DOHH2 (cell line): ENCODE measurements around the gene HYOU1.

Experiments
- CTCF ChIP-seq: fragments of 200-600 bp; sonication (generic); IDR thresholded peaks from one replicate; pipeline ENCODE4 v1.5.1; 2014; ENCODE audit warnings: antibody characterized with exemption, mild to moderate bottlenecking, low read depth, low read length; ENCODE audit not compliant: poor library complexity, severe bottlenecking
- EZH2phosphoT487 ChIP-seq: fragments of 200-600 bp; sonication (generic); IDR thresholded peaks from 2 replicates; pipeline ENCODE4 v1.6.1; 2017; ENCODE audit warnings: borderline replicate concordance, mild to moderate bottlenecking, antibody characterized with exemption, low read length, moderate library complexity, mixed read lengths

- TF ChIP-seq CTCF: no peak
- TF ChIP-seq EZH2phosphoT487: no peak
Measured at GRCh38 chr11:119077839-119078238, 20.8 kb upstream of the HYOU1 start.
